ENCODE measurements around the gene RNF32.
"Not testable (repeated sequence)": the region's sequence is repeated elsewhere in the genome, so short reads cannot be mapped to it uniquely, and the experiment has no call there.

DNA sequence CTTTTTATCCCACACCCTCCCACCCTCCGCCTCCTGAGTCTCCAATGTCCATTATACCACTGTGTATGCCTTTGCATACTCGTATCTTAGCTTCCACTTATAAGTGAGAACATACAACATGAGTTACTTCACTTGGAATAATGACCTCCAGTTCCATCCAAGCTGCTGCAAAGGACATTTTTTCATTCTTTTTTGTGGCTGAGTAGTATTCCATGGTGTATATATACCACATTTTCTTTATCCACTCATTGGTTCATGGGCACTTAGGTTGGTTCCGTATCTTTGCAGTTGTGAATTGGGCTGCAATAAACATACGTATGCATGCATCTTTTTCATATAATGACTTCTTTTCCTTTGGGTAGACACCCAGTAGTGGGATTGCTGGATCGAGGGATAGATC is 6.8 kb downstream of the RNF32 start:
- TF ChIP-seq, protein P1, sequence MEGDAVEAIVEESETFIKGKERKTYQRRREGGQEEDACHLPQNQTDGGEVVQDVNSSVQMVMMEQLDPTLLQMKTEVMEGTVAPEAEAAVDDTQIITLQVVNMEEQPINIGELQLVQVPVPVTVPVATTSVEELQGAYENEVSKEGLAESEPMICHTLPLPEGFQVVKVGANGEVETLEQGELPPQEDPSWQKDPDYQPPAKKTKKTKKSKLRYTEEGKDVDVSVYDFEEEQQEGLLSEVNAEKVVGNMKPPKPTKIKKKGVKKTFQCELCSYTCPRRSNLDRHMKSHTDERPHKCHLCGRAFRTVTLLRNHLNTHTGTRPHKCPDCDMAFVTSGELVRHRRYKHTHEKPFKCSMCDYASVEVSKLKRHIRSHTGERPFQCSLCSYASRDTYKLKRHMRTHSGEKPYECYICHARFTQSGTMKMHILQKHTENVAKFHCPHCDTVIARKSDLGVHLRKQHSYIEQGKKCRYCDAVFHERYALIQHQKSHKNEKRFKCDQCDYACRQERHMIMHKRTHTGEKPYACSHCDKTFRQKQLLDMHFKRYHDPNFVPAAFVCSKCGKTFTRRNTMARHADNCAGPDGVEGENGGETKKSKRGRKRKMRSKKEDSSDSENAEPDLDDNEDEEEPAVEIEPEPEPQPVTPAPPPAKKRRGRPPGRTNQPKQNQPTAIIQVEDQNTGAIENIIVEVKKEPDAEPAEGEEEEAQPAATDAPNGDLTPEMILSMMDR (conservative IDR thresholded peaks at IDR 0.05; ENCODE audit: low read depth, low read length) = not testable (repeated sequence)
- not testable (repeated sequence) for TF ChIP-seq EZH2 (IDR thresholded peaks at IDR 0.05; ENCODE audit: borderline replicate concordance, low read depth, low read length, poor library complexity, severe bottlenecking)

All from A673 (cell line).